GM21723 (cell line): ENCODE measurements around the gene GPR37L1.

ENCODE experiments used
- ATAC-seq: cut with Tn5 transposase; IDR thresholded peaks from one replicate; pipeline ENCODE4 v1.9.1; 2021; ENCODE audit warnings: mild to moderate bottlenecking, moderate library complexity; ENCODE audit not compliant: unreplicated experiment

GPR37L1 gene

GRCh38 chr1:202122639-202123335 lies at the start of gene GPR37L1:
Gene GPR37L1, plus strand, starts transcription at chr1:202122917. Its CDS starts 47 bp downstream, at chr1:202122964.
- ATAC-seq = no peak

- ATAC-seq = no peak
Measured at GRCh38 chr1:202073206-202073605, 49.5 kb upstream of the GPR37L1 start.

- no peak for ATAC-seq
Measured at GRCh38 chr1:202074985-202075384, 47.7 kb upstream of the GPR37L1 start.

- no peak for ATAC-seq
Measured at GRCh38 chr1:202075389-202075788, 47.3 kb upstream of the GPR37L1 start.

GRCh38 chr1:202076050-202076511 lies 46.6 kb upstream of the GPR37L1 start:
- ATAC-seq = no peak

GRCh38 chr1:202078241-202078640 lies 44.5 kb upstream of the GPR37L1 start:
- ATAC-seq = no peak

GRCh38 chr1:202081992-202082391 lies 40.7 kb upstream of the GPR37L1 start:
- ATAC-seq = no peak

GRCh38 chr1:202084791-202085681 lies 37.7 kb upstream of the GPR37L1 start:
- ATAC-seq = no peak

- no peak for ATAC-seq
Measured at GRCh38 chr1:202085682-202086373, 36.9 kb upstream of the GPR37L1 start.

- ATAC-seq = no peak
Measured at GRCh38 chr1:202086579-202087350, 36.0 kb upstream of the GPR37L1 start.

- no peak for ATAC-seq
Measured at GRCh38 chr1:202088206-202088605, 34.5 kb upstream of the GPR37L1 start.

- ATAC-seq = no peak
Measured at GRCh38 chr1:202090994-202091393, 31.7 kb upstream of the GPR37L1 start.

- no peak for ATAC-seq
Measured at GRCh38 chr1:202093858-202094257, 28.9 kb upstream of the GPR37L1 start.

GRCh38 chr1:202101184-202101583 lies 21.5 kb upstream of the GPR37L1 start:
- no peak for ATAC-seq

GRCh38 chr1:202104073-202104472 lies 18.6 kb upstream of the GPR37L1 start:
- ATAC-seq = no peak

GRCh38 chr1:202105571-202106339 lies 17.0 kb upstream of the GPR37L1 start:
- ATAC-seq = no peak

GRCh38 chr1:202106340-202107254 lies 16.1 kb upstream of the GPR37L1 start:
- no peak for ATAC-seq

- ATAC-seq = no peak
Measured at GRCh38 chr1:202107321-202107761, 15.4 kb upstream of the GPR37L1 start.
